HepG2 (cell line): ENCODE results near the gene ADGRL1. TPM values are rescaled to one million over a fixed set of nuclear protein-coding genes. Genes with fewer than 3 reads are reported as not detected.

Experiments
- ATAC-seq: fragments of 200-7000 bp; cut with Tn5 transposase; 3 replicates; pipeline ENCODE4 v1.9.1; 2020; ENCODE audit warnings: mild to moderate bottlenecking, moderate library complexity
- BruUV-seq: library from RNA; stranded (reverse); fragments of 400-500 nt; replicated peaks from 2 replicates; lab custom pipeline; 2021; lab: Mats Ljungman, UMichigan
- CTCF ChIA-PET: fragments of 300-600 bp; formaldehyde crosslinking; extraction: SDS; loops from one replicate; lab custom pipeline; 2021; ENCODE audit warnings: low total read pairs, inconsistent platforms, low intra/inter-chr PET ratio; lab: Yijun Ruan, JAX
- POLR2A ChIA-PET: fragments of 350-600 bp; sonication (Branson Sonifier 250); formaldehyde crosslinking; loops from one replicate; lab custom pipeline; 2020; ENCODE audit warnings: antibody characterized with exemption, inconsistent platforms; lab: Yijun Ruan, JAX
- DNase-seq: peaks from one replicate; pipeline ENCODE4 v3.0.0-alpha.2; 2015; ENCODE audit warnings: low spot score
- FAIRE-seq: peaks from 3 replicates; lab custom pipeline; 2011; peaks lifted over from hg19 to GRCh38; lab: Jason Lieb, UNC
- H2AFZ ChIP-seq: one replicate; pipeline ENCODE4 v1.6.1; 2011; ENCODE audit warnings: low read length, inconsistent platforms
- H3K27ac ChIP-seq: fragments of 300-600 bp; 3 replicates; pipeline ENCODE4 v1.8.0; 2011; ENCODE audit warnings: mixed run types, mild to moderate bottlenecking, mixed read lengths, low read length, inconsistent platforms; ENCODE audit not compliant: insufficient read depth; ENCODE audit errors: extremely low read length
- H3K27me3 ChIP-seq, 2 experiments: fragments of 200-600 bp in 1 of 2; 2 replicates in 1 of 2; 3 replicates in 1 of 2; pipeline versions ENCODE4 v1.6.0 to v1.8.0; 2011; ENCODE audit warnings: low read length in 2 of 2, mild to moderate bottlenecking in 2 of 2, moderate library complexity in 2 of 2, inconsistent platforms in 1 of 2; ENCODE audit not compliant: insufficient read depth in 2 of 2, control insufficient read depth in 1 of 2
- H3K36me3 ChIP-seq, 2 experiments: fragments of 200-600 bp in 1 of 2; replicated peaks in 1 of 2; 2 replicates in 1 of 2; 3 replicates in 1 of 2; pipeline versions ENCODE4 v1.5.1 to v1.8.0; 2011; ENCODE audit warnings: low read length in 2 of 2, inconsistent platforms in 1 of 2; ENCODE audit not compliant: insufficient read depth in 2 of 2, control insufficient read depth in 1 of 2
- H3K4me1 ChIP-seq: 2 replicates; pipeline ENCODE4 v1.5.1; 2012; ENCODE audit warnings: low read length, inconsistent platforms; ENCODE audit not compliant: insufficient read depth
- H3K4me2 ChIP-seq: 2 replicates; pipeline ENCODE4 v1.6.0; 2011; ENCODE audit warnings: low read depth, low read length, inconsistent platforms
- H3K4me3 ChIP-seq, 3 experiments: fragments of 200-600 bp in 1 of 3; sonication (generic), shearing (Covaris generic) in 1 of 3; replicated peaks in 1 of 3; 2 replicates each; pipeline ENCODE4 v1.5.1; 2011 to 2016; ENCODE audit warnings: low read length in 3 of 3, inconsistent platforms in 2 of 3, low read depth in 2 of 3, mild to moderate bottlenecking in 2 of 3, control low read depth in 1 of 3, mixed read lengths in 1 of 3; ENCODE audit not compliant: insufficient read depth in 1 of 3
- H3K79me2 ChIP-seq: one replicate; pipeline ENCODE4 v1.6.1; 2011; ENCODE audit warnings: low read length, inconsistent platforms; ENCODE audit not compliant: insufficient read depth
- H3K9ac ChIP-seq: 2 replicates; pipeline ENCODE4 v1.6.0; 2011; ENCODE audit warnings: mild to moderate bottlenecking, low read depth, low read length, inconsistent platforms; ENCODE audit not compliant: insufficient read depth
- H3K9me3 ChIP-seq: 2 replicates; pipeline ENCODE4 v1.5.1; 2012; ENCODE audit warnings: mild to moderate bottlenecking, low read length
- H4K20me1 ChIP-seq: 2 replicates; pipeline ENCODE4 v1.6.0; 2011; ENCODE audit warnings: inconsistent platforms, mild to moderate bottlenecking, low read length, moderate library complexity; ENCODE audit not compliant: insufficient read depth
- FOXC1 ChIP-seq: sonication (generic); formaldehyde crosslinking; IDR thresholded peaks from 2 replicates; pipeline ENCODE4 v1.8.0; 2022; ENCODE audit warnings: mild to moderate bottlenecking, missing genetic modification reagents, borderline replicate concordance
- KDM4B ChIP-seq: sonication (generic); formaldehyde crosslinking; IDR thresholded peaks from 2 replicates; pipeline ENCODE4 v1.4.0; 2020; ENCODE audit warnings: missing genetic modification reagents
- KLF9 ChIP-seq: IDR thresholded peaks from 2 replicates; pipeline ENCODE4 v1.6.1; 2016; ENCODE audit warnings: low read depth
- MED8 ChIP-seq: sonication (generic); formaldehyde crosslinking; IDR thresholded peaks from 2 replicates; pipeline ENCODE4 v1.8.1; 2023; ENCODE audit warnings: mild to moderate bottlenecking, missing genetic modification reagents; ENCODE audit not compliant: insufficient replicate concordance
- NFIB ChIP-seq: sonication (generic); formaldehyde crosslinking; IDR thresholded peaks from 2 replicates; pipeline ENCODE4 v1.9.0; 2021; ENCODE audit warnings: missing genetic modification reagents, mild to moderate bottlenecking, borderline replicate concordance
- RCOR2 ChIP-seq: IDR thresholded peaks from 2 replicates; pipeline ENCODE4 v1.6.1; 2016; ENCODE audit warnings: missing biosample characterization, missing genetic modification reagents
- RXRA ChIP-seq: sonication (generic); formaldehyde crosslinking; IDR thresholded peaks from 2 replicates; pipeline ENCODE4 v1.5.1; 2020; ENCODE audit warnings: missing genetic modification reagents
- SAP130 ChIP-seq: IDR thresholded peaks from 2 replicates; pipeline ENCODE4 v1.6.1; 2016; ENCODE audit warnings: low read depth
- ZBTB34 ChIP-seq: sonication (generic); formaldehyde crosslinking; IDR thresholded peaks from 2 replicates; pipeline ENCODE4 v1.8.0; 2022; ENCODE audit warnings: mild to moderate bottlenecking, missing genetic modification reagents
- ZFP1 ChIP-seq: IDR thresholded peaks from 2 replicates; pipeline ENCODE4 v1.6.1; 2016
- ZFP36L2 ChIP-seq: sonication (generic); formaldehyde crosslinking; IDR thresholded peaks from 2 replicates; pipeline ENCODE4 v1.4.0; 2020; ENCODE audit warnings: missing genetic modification reagents
- ZKSCAN1 ChIP-seq: fragments of 150-350 bp; IDR thresholded peaks from 2 replicates; pipeline ENCODE4 v1.6.1; 2014; ENCODE audit warnings: low read length
- ZNF260 ChIP-seq: sonication (generic); formaldehyde crosslinking; IDR thresholded peaks from 2 replicates; pipeline ENCODE4 v1.4.0; 2020; ENCODE audit warnings: missing genetic modification reagents, low read depth, mild to moderate bottlenecking, borderline replicate concordance
- ZNF276 ChIP-seq: sonication (generic); formaldehyde crosslinking; IDR thresholded peaks from 2 replicates; pipeline ENCODE4 v1.4.0; 2020; ENCODE audit warnings: mild to moderate bottlenecking, low read depth, missing genetic modification reagents
- ZNF317 ChIP-seq: sonication (generic); formaldehyde crosslinking; IDR thresholded peaks from 2 replicates; pipeline ENCODE4 v1.5.0; 2020; ENCODE audit warnings: mild to moderate bottlenecking, missing genetic modification reagents
- ZNF501 ChIP-seq: sonication (generic); formaldehyde crosslinking; IDR thresholded peaks from 2 replicates; pipeline ENCODE4 v1.5.1; 2020; ENCODE audit warnings: mild to moderate bottlenecking, moderate library complexity, missing genetic modification reagents
- ZNF687 ChIP-seq: sonication (generic); formaldehyde crosslinking; IDR thresholded peaks from 2 replicates; pipeline ENCODE4 v1.5.1; 2020; ENCODE audit warnings: mild to moderate bottlenecking, missing genetic modification reagents, moderate library complexity
- ZNF780A ChIP-seq: sonication (generic); formaldehyde crosslinking; IDR thresholded peaks from 2 replicates; pipeline ENCODE4 v1.8.0; 2022; ENCODE audit warnings: mild to moderate bottlenecking, missing genetic modification reagents, moderate library complexity
- WGBS: methylation state at CpG from one replicate; pipeline ENCODE4 v1.1.6; 2017; ENCODE audit warnings: low lambda C conversion rate; 5-methylcytosine and 5-hydroxymethylcytosine counted together
- in situ Hi-C: cut with HindIII; loops from 2 replicates; pipeline ENCODE4 v1.10.0; 2017; ENCODE audit warnings: low pct_unique_long_range_greater_than_20kb; ENCODE audit not compliant: extremely low pct_ligation_motif_present
- intact Hi-C: fragments of 100-400 bp; cut with micrococcal nuclease; formaldehyde crosslinking; loops from one replicate; pipeline ENCODE4 v1.10.0; 2022; ENCODE audit not compliant: unreplicated experiment
- polyA plus RNA-seq, 8 experiments: library from polyadenylated mRNA; depleted of rRNA in 3 of 8; stranded (reverse) in 7 of 8; unstranded in 1 of 8; fragments of >200 nt; fragmentation: Illumina TruSeq in 4 of 8; extraction: Trizol in 4 of 8; gene quantifications; 2 replicates each; pipeline versions ENCODE4 v1.2.1 to v1.2.3, GENCODE V29; 2011 to 2016; ENCODE audit warnings: low read depth in 4 of 8, missing spikeins in 1 of 8, mixed read lengths in 1 of 8; ENCODE audit not compliant: insufficient read depth in 1 of 8
- total RNA-seq, 5 experiments: library from RNA; depleted of rRNA; stranded (reverse); fragments of >200 nt; fragmentation: Illumina TruSeq; extraction: Trizol; gene quantifications; 2 replicates each; pipeline ENCODE4 v1.2.3, GENCODE V29; 2016; ENCODE audit warnings: low read depth in 1 of 5

The ADGRL1 gene
- total and polyA plus RNA-seq, 2 of the 13 experiments (the other 11 are each of a cell fraction or from before 2014, with no cell fraction given): 0.49 to 1.7 TPM

- 86% methylated on average over 12 of the region's 12 CpGs for WGBS
- Histone ChIP-seq H3K4me2 (no peak overlapping the region), H3K9me3 (no peaks in the 10 kb centered on the region), H3K4me1 (peaks cover 22% of the 10 kb centered on the region), H3K27ac (no peak overlapping the region), H3K9ac (no peak overlapping the region), H3K79me2 (no peaks in the 10 kb centered on the region), H2AFZ (no peak overlapping the region)
- DNase-seq (no peak), FAIRE-seq (no peak)
- ChIA-PET CTCF (no interaction called here), POLR2A (no interaction called here)
- in situ Hi-C loops: no loop called here
- TF ChIP-seq KLF9 (CRISPR knock-in tag): no peak
- no peak for TF ChIP-seq ZFP36L2 (CRISPR knock-in tag)
- TF ChIP-seq ZKSCAN1: no peak
- no peak for TF ChIP-seq FOXC1
- no peak for TF ChIP-seq ZNF501 (CRISPR knock-in tag)
- TF ChIP-seq ZNF687: no peak
- TF ChIP-seq RCOR2 (CRISPR knock-in tag): no peak
- no peak for TF ChIP-seq ZNF317 (CRISPR knock-in tag)
- no peak for TF ChIP-seq RXRA
- TF ChIP-seq NFIB (CRISPR knock-in tag): no peak
- TF ChIP-seq ZFP1 (CRISPR knock-in tag): no peak
- no peak for TF ChIP-seq ZNF780A (CRISPR knock-in tag)
- no peak for TF ChIP-seq SAP130 (CRISPR knock-in tag)
- no peak for TF ChIP-seq ZBTB34 (CRISPR knock-in tag)
- no peak for TF ChIP-seq ZNF276 (CRISPR knock-in tag)
- no peak for TF ChIP-seq MED8 (CRISPR knock-in tag)
- no peak for TF ChIP-seq ZNF260 (CRISPR knock-in tag)
- no peak for TF ChIP-seq KDM4B (CRISPR knock-in tag)
- TF ChIP-seq, all 625 proteins: peak for 0
- intact Hi-C loops: no loop called here
- no peaks in the 10 kb centered on the region for H3K36me3 ChIP-seq
- H3K4me3 ChIP-seq: no peak overlapping the region
- BruUV-seq: no TSS peak
- ATAC-seq: no peak
- no peaks in the 10 kb centered on the region for H3K27me3 ChIP-seq
- H4K20me1 ChIP-seq: no peaks in the 10 kb centered on the region
These were observed 63.4 kb downstream of the ADGRL1 start for GRCh38 chr19:14142262-14143190.
